Head of caudate nucleus (tissue), 42 donors: Measurements from ENCODE around the gene PDK3.

Source experiments
- DNase-seq, 42 donors: peaks; one replicate each; pipeline versions ENCODE4 v3.0.0 to v3.0.0-alpha.2; 2020 to 2021; ENCODE audit warnings: mixed read lengths in 7 of 42
- intact Hi-C: fragments of 100-400 bp; cut with DNase I; formaldehyde crosslinking; loops from one replicate; pipeline ENCODE4 v1.15.0; 2022

PDK3 gene

GRCh38 chrX:24464836-24465531, at the start of gene PDK3:
Gene PDK3, plus strand, starts transcription at chrX:24465286. Its CDS starts 170 bp downstream, at chrX:24465456.
- intact Hi-C loops = no loop called here
- peak; percentile 77 to 96 (median 88) for DNase-seq

- DNase-seq = no peak
- intact Hi-C loops = no loop called here
These were observed 49.2 kb upstream of the PDK3 start for GRCh38 chrX:24415921-24416320.

- intact Hi-C loops = no loop called here
These were observed 41.1 kb upstream of the PDK3 start for GRCh38 chrX:24423960-24424359.

GRCh38 chrX:24424948-24425347, 40.1 kb upstream of the PDK3 start:
- peak in 35 of 42 donors; percentile 1 to 71 (median 27) for DNase-seq

More at GRCh38 chrX:24423960-24424359, 41.1 kb upstream of the PDK3 start:
- no peak for DNase-seq

GRCh38 chrX:24425806-24426205, 39.3 kb upstream of the PDK3 start:
- no peak for DNase-seq
- intact Hi-C loops = no loop called here

More at GRCh38 chrX:24424948-24425347, 40.1 kb upstream of the PDK3 start:
- intact Hi-C loops = no loop called here

- peak in 7 of 42 donors; percentile 4 to 34 (median 17) for DNase-seq
- intact Hi-C loops = no loop called here
These were observed 38.7 kb upstream of the PDK3 start for GRCh38 chrX:24426340-24426913.

- intact Hi-C loops = no loop called here
- DNase-seq = no peak
These were observed 38.0 kb upstream of the PDK3 start for GRCh38 chrX:24426921-24427746.

GRCh38 chrX:24427747-24428019, 37.4 kb upstream of the PDK3 start:
- intact Hi-C loops = no loop called here
- DNase-seq = no peak

GRCh38 chrX:24428516-24428915, 36.6 kb upstream of the PDK3 start:
- intact Hi-C loops = no loop called here
- no peak for DNase-seq

GRCh38 chrX:24435060-24435459, 30.0 kb upstream of the PDK3 start:
- intact Hi-C loops = no loop called here

GRCh38 chrX:24443918-24444317, 21.2 kb upstream of the PDK3 start:
- no peak for DNase-seq
- intact Hi-C loops = no loop called here

More at GRCh38 chrX:24435060-24435459, 30.0 kb upstream of the PDK3 start:
- DNase-seq = no peak

- intact Hi-C loops = no loop called here
- DNase-seq = no peak
These were observed 20.4 kb upstream of the PDK3 start for GRCh38 chrX:24444645-24445044.

GRCh38 chrX:24448762-24449250, 16.3 kb upstream of the PDK3 start:
- no peak for DNase-seq
- intact Hi-C loops = no loop called here

- intact Hi-C loops = no loop called here
- DNase-seq = no peak
These were observed 2.0 kb upstream of the PDK3 start for GRCh38 chrX:24463077-24463476.

- intact Hi-C loops = no loop called here
- DNase-seq = no peak
These were observed 619 bp upstream of the PDK3 start for GRCh38 chrX:24464498-24464835.

- peak in 4 of 42 donors; percentile 4 to 17 (median 10) for DNase-seq
- intact Hi-C loops = no loop called here
These were observed 413 bp downstream of the PDK3 start for GRCh38 chrX:24465532-24465865.

- intact Hi-C loops = no loop called here
These were observed 939 bp downstream of the PDK3 start for GRCh38 chrX:24466025-24466424.

GRCh38 chrX:24468245-24468644, 3.2 kb downstream of the PDK3 start:
- DNase-seq = no peak
- intact Hi-C loops = no loop called here

More at GRCh38 chrX:24466025-24466424, 939 bp downstream of the PDK3 start:
- DNase-seq = peak in 3 of 42 donors; percentile 5 to 42 (median 9)

- DNase-seq = no peak
- intact Hi-C loops = no loop called here
These were observed 6.7 kb downstream of the PDK3 start for GRCh38 chrX:24471808-24472207.

GRCh38 chrX:24475480-24475879, 10.4 kb downstream of the PDK3 start:
- intact Hi-C loops = no loop called here
- DNase-seq = no peak
